ES-I3 (cell line): Measurements from ENCODE around the gene MCM5.
"Not testable (repeated sequence)": the region's sequence is repeated elsewhere in the genome, so short reads cannot be mapped to it uniquely, and the experiment has no call there.

Experiments used
- H3K36me3 ChIP-seq: 2 replicates; pipeline ENCODE4 v1.6.1; 2013; ENCODE audit warnings: mild to moderate bottlenecking, low read length, control low read depth, moderate library complexity; ENCODE audit not compliant: insufficient read depth
- H3K4me1 ChIP-seq: 2 replicates; pipeline ENCODE4 v1.6.1; 2013; ENCODE audit warnings: mild to moderate bottlenecking, control low read depth, low read length; ENCODE audit not compliant: insufficient read depth
- H3K9ac ChIP-seq: 2 replicates; pipeline ENCODE4 v1.6.1; 2013; ENCODE audit warnings: low read depth, mild to moderate bottlenecking, low read length, moderate library complexity
- H3K9me3 ChIP-seq: 2 replicates; pipeline ENCODE4 v1.6.1; 2013; ENCODE audit warnings: mild to moderate bottlenecking, low read length, moderate library complexity; ENCODE audit not compliant: control insufficient read depth, insufficient read depth

MCM5 gene

GRCh38 chr22:35452351-35452781 lies 52.4 kb downstream of the MCM5 start:
- Histone ChIP-seq H3K36me3 (no peaks in the 10 kb centered on the region), H3K4me1 (peaks cover 10% of the 10 kb centered on the region; the same call in 1 of the 2 replicates), H3K9me3 (no peaks in the 10 kb centered on the region), H3K9ac (no peak overlapping the region)

DNA sequence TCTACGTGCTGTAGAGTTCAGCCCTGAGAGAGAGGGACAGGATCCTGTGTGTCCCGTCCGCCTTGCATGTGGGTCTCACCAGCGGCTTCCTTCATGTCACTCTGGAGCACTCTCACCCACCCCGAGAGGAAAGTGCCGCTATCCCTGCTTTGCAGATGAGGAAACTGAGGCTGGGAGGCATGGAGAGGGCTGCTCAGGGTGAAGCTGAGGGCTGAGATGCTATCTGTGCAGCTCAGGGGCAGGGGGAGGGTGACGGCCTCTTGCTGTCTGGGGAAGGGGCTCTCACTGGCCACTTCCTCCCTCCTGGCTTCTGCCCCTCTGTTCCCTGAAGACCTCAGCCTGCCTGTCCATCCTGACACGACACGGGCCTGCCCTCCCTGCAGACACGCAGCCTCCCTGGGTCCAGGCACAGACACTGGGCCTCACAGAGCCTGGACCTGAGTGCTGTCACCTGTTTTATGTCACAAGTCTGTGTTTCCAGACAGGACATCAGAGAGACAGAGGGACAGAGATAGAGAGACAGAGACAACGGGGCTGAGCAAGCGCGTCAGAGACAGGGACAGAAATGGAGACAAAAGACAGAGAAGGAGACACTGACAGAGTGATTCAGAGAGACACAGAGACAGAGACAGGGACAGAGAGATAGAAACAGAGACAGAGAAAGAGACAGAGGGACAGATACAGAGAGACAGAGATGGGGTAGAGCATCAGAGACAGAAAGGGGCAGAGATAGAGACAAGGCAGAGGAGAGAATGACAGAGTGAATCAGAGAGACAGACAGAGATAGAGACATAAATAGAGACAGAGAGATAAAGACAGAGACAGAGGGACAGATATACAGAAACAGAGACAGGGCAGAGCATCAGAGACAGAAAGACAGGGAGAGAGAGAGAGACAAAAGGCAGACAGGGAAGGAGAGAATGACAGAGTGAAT lies 53.1 kb downstream of the MCM5 start:
- H3K4me1 ChIP-seq, result peaks cover 9% of the 10 kb centered on the region; the same call in 1 of the 2 replicates
- H3K9me3 ChIP-seq, result no peaks in the 10 kb centered on the region
- no peak overlapping the region for H3K9ac ChIP-seq
- H3K36me3 ChIP-seq, result no peaks in the 10 kb centered on the region

- H3K9ac ChIP-seq, result no peak overlapping the region
- no peaks in the 10 kb centered on the region for H3K9me3 ChIP-seq
- H3K4me1 ChIP-seq, result 0 out of 2 replicates have a peak, but pooled peaks cover 3% of the 10 kb centered on the region
- H3K36me3 ChIP-seq, result no peaks in the 10 kb centered on the region
Observed at GRCh38 chr22:35454416-35455054, 54.6 kb downstream of the MCM5 start.

GRCh38 chr22:35455529-35455928 lies 55.6 kb downstream of the MCM5 start:
- Histone ChIP-seq H3K9me3 (no peaks in the 10 kb centered on the region), H3K4me1 (0 out of 2 replicates have a peak, but pooled peaks cover 3% of the 10 kb centered on the region), H3K9ac (no peak overlapping the region), H3K36me3 (no peaks in the 10 kb centered on the region)

GRCh38 chr22:35456757-35457156 lies 56.8 kb downstream of the MCM5 start:
- no peaks in the 10 kb centered on the region for H3K36me3 ChIP-seq
- no peaks in the 10 kb centered on the region for H3K9me3 ChIP-seq
- H3K9ac ChIP-seq, result no peak overlapping the region
- H3K4me1 ChIP-seq, result 0 out of 2 replicates have a peak, but pooled peaks cover 3% of the 10 kb centered on the region

- H3K9ac ChIP-seq, result no peak overlapping the region
- H3K36me3 ChIP-seq, result no peaks in the 10 kb centered on the region
- H3K4me1 ChIP-seq, result 0 out of 2 replicates have a peak, but pooled peaks cover 3% of the 10 kb centered on the region
- no peaks in the 10 kb centered on the region for H3K9me3 ChIP-seq
Observed at GRCh38 chr22:35457729-35458546, 58.0 kb downstream of the MCM5 start.

GRCh38 chr22:35458547-35459422 lies 58.8 kb downstream of the MCM5 start:
- H3K9ac ChIP-seq, result no peak overlapping the region
- H3K4me1 ChIP-seq, result 0 out of 2 replicates have a peak, but pooled peaks cover 3% of the 10 kb centered on the region
- no peaks in the 10 kb centered on the region for H3K9me3 ChIP-seq
- H3K36me3 ChIP-seq, result no peaks in the 10 kb centered on the region

DNA sequence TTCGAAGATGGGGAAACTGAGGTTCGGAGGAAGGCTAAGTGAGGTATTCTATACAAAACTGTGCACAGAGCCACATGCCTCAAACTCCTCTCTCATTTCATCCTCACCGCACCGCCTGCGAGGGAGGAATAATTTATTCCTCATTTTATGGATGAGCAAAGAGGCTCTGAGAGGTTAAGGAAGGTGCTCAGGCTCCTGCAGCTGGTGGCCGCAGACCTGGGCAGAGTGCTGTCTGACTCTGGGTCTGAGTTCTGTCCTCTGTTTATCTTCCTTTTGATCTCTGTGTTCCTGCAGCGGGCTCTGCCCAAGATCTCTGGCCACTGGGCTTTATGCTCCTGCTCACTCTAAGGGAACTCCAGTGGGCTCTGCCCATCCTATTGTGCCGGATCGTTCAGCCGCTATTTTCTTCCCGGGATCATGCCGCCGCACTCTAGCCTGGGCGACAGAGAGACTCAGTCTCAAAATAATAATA lies 59.5 kb downstream of the MCM5 start:
- 0 out of 2 replicates have a peak, but pooled peaks cover 3% of the 10 kb centered on the region for H3K4me1 ChIP-seq
- H3K9me3 ChIP-seq, result no peaks in the 10 kb centered on the region
- H3K36me3 ChIP-seq, result no peaks in the 10 kb centered on the region
- H3K9ac ChIP-seq, result no peak overlapping the region

- not testable (repeated sequence) for H3K9ac ChIP-seq, H3K4me1 ChIP-seq, H3K36me3 ChIP-seq, H3K9me3 ChIP-seq
Observed at GRCh38 chr22:35459976-35460375, 60.0 kb downstream of the MCM5 start.

DNA sequence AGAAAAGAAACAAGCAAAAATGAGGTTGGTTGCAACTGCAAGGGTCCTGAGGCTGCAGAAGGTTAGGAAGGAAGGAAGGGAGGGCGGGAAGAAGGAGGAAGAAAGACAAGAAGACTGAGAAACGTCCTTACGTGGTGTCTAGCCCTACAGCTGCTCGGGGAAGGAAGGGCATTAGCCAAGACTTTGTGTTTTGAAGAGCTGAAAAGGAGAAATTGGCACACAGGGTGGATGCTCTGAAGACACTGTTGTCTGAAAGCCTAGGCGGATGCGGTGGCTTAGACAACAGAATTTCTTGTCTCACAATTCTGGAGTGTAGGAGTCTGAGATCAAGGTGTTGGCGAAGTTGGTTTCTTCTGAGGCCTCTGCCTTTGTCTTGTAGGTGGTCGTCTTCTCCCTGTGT lies 60.7 kb downstream of the MCM5 start:
- H3K36me3 ChIP-seq, result no peaks in the 10 kb centered on the region
- 0 out of 2 replicates have a peak, but pooled peaks cover 3% of the 10 kb centered on the region for H3K4me1 ChIP-seq
- no peak overlapping the region for H3K9ac ChIP-seq
- no peaks in the 10 kb centered on the region for H3K9me3 ChIP-seq

- Histone ChIP-seq H3K9me3 (no peaks in the 10 kb centered on the region), H3K36me3 (no peaks in the 10 kb centered on the region), H3K9ac (no peak overlapping the region)
Observed at GRCh38 chr22:35462498-35463230, 62.7 kb downstream of the MCM5 start.

DNA sequence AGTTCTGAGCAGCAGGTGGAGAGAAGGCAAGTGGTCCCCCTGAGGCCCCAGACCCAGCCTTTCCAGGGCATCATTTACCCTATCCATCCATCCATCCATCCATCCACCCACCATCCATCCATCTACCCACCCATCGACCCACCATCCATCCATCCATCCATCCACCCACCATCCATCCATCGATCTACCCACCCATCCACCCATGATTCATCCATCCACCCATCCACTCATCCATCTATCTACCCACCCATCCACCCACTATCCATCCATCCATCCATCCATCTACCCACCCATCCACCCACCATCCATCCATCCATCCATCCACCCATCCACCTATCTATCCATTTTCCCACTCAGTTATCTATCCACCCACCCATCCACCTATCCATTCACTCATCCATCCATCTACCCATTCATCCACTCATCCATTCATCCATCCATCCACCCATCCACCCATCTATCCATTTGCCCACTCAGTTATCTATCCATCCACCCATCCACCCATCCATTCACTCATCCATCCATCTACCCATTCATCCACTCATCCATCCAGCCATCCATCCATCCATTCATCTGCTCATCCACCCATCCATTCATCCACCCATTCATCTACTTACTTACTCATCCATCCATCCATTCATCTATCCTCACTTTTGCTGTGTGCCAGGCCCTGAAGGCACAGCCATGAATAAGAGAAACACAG lies 63.4 kb downstream of the MCM5 start:
- H3K9me3 ChIP-seq, result no peaks in the 10 kb centered on the region
- H3K36me3 ChIP-seq, result no peaks in the 10 kb centered on the region
- H3K4me1 ChIP-seq, result peaks cover 7% of the 10 kb centered on the region; the same call in 1 of the 2 replicates
- no peak overlapping the region for H3K9ac ChIP-seq

More at GRCh38 chr22:35462498-35463230, 62.7 kb downstream of the MCM5 start:
- 0 out of 2 replicates have a peak, but pooled peaks cover 3% of the 10 kb centered on the region for H3K4me1 ChIP-seq
